ENCODE results near the gene TTC32. TPM values are rescaled to one million over a fixed set of nuclear protein-coding genes. Genes with fewer than 3 reads are reported as not detected.
"Not testable (repeated sequence)": the region's sequence is repeated elsewhere in the genome, so short reads cannot be mapped to it uniquely, and the experiment has no call there.

Gene TTC32
- total RNA-seq, 1 donor from 2014 or later, result 46.7 TPM

GRCh38 chr2:19899985-19900930 is 1.5 kb downstream of the TTC32 start:
- DNase-seq (ENCODE audit: low spot score), result no peak

DNA sequence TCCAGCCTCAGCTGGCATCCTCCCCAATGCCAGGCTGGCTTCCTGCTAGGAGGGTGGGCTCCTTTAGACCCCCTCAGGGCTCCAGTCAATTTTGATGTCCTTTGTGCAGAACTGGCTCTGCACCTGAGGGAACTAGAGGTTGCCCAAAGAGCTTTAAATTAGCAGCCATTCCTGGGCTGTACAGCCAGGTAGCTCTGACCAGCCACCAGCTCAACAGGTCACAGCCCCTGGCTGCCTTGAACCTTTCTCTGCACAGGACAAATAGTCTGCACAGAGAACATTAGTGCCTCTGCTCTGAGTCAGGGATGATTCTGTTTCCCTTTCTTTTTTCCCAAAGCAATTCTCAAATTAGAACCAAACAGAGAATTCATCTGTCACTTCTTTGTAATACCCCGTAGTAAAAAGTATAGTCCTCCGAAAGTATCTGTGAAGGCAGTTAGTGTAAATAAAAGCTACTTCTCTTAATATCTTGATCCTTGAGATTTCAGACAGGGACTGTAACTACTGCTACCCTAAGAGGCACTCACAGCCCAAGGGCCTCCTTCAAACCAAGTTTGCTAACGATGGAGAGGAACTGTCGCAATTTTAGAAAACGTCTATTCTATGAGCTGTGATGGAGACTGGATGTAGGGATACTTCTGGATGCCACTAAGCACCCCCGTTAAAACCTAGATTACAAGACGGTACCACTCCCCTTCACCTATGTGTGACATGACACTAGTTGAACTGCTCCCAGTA is 3.0 kb downstream of the TTC32 start:
- no peak for DNase-seq (ENCODE audit: low spot score)

GRCh38 chr2:19897623-19898245 is 4.0 kb downstream of the TTC32 start:
- no peak for DNase-seq (ENCODE audit: low spot score)

- no peak for DNase-seq (ENCODE audit: low spot score)
These were observed 6.2 kb downstream of the TTC32 start for GRCh38 chr2:19895535-19895934.

DNA sequence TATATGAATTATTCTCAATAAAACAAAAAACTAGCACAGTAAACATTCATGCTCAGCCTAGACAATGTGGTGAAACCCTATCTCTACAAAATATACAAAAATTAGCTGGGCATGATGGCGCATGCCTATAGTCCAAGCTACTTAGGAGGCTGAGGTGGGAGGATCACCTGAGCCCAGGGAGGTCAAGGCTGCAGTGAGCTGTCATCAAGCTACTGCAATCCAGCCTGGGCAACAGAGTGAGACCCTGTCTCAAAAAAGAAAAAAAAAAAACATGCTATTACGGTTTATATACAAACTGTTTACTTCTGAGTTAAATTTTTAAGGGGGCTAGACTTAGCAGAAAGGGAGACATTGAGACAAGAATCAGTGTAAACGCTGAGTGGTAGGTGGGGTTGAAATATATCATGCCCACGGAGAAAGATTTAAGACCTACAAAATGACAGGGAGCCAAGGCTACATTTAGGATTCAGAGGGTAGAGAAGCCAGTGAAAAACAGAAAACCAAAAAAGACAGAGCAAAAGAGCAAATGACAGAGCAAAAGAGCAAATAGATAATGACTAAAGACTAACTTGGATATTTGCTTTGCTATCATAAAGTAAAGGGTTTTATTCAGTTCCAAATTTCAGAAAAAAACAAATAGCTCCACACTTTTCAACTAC is 7.5 kb downstream of the TTC32 start:
- DNase-seq (ENCODE audit: low spot score), result no peak

DNA sequence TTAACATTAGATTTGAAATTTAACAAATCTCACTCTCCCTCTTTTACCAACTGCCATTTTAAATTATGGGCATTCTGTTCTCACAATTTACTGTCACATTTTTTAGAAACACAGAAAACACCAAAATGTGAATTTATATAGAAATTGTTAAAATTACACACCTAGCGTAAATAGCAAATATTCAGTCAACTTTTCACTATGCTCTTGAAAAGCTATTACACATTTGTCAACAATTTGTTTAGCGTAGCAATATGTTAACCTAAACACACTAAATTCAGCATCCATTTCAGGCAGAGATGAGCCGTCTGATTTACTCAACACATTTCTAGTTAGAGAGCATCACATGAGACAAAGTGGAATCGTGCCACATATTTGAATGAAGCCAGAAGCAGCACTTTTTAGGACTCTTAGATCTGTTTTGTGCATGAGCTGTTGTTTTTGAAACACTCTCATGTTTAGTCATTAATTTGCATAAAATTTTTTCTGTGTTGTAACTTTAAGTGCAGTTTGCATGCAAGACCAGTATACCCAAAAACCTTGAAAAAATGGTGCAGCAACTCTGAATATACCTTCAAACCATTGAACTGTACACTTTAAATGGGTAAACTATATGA is 8.2 kb downstream of the TTC32 start:
- DNase-seq (ENCODE audit: low spot score), result no peak

GRCh38 chr2:19891971-19892370 is 9.8 kb downstream of the TTC32 start:
- not testable (repeated sequence) for DNase-seq (ENCODE audit: low spot score)

GRCh38 chr2:19890104-19890503 is 11.7 kb downstream of the TTC32 start:
- DNase-seq (ENCODE audit: low spot score), result no peak

DNA sequence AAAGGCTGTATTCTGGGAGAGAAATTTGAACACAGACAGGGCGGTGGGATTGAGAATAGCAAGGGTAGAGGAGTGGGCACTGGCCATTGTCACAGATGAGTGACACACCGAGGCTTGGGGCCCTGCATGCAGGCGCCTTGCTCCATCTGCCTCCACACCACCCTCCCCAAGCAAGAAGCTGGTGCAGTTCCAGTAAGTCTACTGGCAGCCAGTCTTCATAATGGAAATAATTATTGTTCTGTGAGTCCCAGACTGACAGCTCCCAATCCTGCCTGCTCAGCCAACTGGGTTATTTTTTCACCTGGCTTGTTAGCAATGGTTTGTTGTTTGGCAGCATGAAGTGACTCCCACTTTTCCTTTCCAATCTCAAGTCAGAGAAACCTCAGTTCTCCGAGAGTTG is 13.0 kb downstream of the TTC32 start:
- no peak for DNase-seq (ENCODE audit: low spot score)

DNA sequence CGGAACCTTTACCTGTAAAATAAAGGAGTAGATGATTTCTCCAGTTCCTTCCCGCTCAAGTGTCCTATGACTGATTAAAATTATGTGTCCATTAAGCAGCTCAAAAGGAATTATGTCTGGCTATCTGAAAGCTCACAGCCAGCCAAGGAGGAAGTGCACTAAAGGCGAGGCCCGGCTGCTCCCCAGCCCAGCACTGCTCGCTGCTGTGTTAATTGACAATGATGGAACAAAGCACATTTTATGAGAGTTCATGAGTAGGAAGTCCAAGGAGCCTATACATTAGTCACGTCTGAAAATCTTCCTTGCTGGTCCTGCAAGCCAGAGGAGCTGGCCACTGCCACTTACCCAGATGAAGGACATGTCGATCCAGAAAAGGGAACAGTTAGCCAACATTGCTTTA is 14.3 kb downstream of the TTC32 start:
- DNase-seq (ENCODE audit: low spot score), result no peak

- DNase-seq (ENCODE audit: low spot score), result no peak
These were observed 15.5 kb downstream of the TTC32 start for GRCh38 chr2:19886261-19886660.

GRCh38 chr2:19885791-19886190 is 16.0 kb downstream of the TTC32 start:
- no peak for DNase-seq (ENCODE audit: low spot score)

- no peak for DNase-seq (ENCODE audit: low spot score)
These were observed 17.6 kb downstream of the TTC32 start for GRCh38 chr2:19883971-19884720.

GRCh38 chr2:19883486-19883885 is 18.3 kb downstream of the TTC32 start:
- no peak for DNase-seq (ENCODE audit: low spot score)

GRCh38 chr2:19882286-19882685 is 19.5 kb downstream of the TTC32 start:
- no peak for DNase-seq (ENCODE audit: low spot score)

- DNase-seq (ENCODE audit: low spot score), result no peak
These were observed 19.9 kb downstream of the TTC32 start for GRCh38 chr2:19881908-19882265.

DNA sequence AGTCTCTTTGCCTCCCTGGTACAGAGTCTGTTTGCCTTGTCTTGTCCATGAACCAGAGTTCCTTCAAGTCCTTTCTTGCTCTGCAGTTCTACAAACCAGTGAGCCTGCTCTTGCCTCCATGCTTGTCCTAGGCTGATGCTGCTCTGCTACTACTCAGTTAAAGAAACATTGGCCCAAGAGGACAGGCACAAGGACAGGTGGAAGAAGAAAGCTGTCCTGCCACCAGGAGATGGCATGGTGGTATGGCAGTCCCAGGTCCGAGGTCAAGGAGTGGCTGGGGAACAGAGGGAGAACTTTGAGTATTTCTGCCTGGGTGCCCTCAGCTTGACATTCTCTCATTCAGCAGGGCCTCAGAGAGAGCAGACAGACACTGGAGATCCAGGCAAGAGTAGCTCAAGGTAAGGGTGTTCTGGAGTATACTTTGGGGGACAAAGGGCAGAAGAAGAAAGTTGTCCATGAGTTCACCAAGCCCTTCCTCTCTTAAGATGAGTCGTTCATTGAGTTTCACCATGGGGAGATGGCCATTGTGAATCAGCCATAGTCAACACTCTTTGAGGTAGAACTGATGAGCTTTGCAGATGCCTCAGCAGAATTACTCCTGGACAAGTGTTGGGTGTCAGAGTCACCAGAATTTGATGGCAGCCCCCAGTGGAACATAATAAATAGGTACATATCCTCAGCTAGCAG is 20.4 kb downstream of the TTC32 start:
- DNase-seq (ENCODE audit: low spot score), result no peak

GRCh38 chr2:19880191-19880590 is 21.6 kb downstream of the TTC32 start:
- not testable (repeated sequence) for DNase-seq (ENCODE audit: low spot score)

DNA sequence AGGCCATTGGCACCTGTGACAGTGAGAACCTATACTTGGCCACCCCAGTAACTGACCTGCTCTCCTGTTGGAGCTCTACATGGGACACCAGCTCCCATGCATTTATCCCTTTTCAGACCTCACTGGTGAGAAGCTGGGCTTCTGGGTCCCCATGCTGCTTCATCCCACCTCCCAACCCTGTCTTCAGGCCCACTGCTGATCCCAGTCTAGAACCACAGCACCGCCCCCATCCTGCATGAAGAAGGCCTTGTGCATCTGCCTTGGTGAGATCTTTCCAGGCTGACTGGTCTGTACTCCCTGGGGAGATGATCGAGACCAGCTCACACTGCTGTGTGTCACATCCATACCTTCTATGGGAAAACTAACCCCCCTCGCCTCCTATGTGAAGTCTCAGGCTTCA is 22.7 kb downstream of the TTC32 start:
- no peak for DNase-seq (ENCODE audit: low spot score)

All from umbilical cord (tissue), 2 donors.